Coronary artery (tissue), 2 donors: ENCODE measurements around the gene RNF212.
"Not testable (repeated sequence)": the region's sequence is repeated elsewhere in the genome, so short reads cannot be mapped to it uniquely, and the experiment has no call there.

Experiments used
- DNase-seq: peaks from one replicate; pipeline ENCODE4 v3.0.0-alpha.2; 2017; ENCODE audit warnings: low spot score
- H3K27ac ChIP-seq, 2 donors: fragments of 200-600 bp; sonication (generic); one replicate each; pipeline ENCODE4 v1.5.1; 2016 to 2019
- H3K4me3 ChIP-seq: fragments of 200-600 bp; sonication (generic); 2 replicates; pipeline ENCODE4 v1.5.1; 2016; ENCODE audit warnings: mild to moderate bottlenecking, moderate library complexity
- TF ChIP-seq, protein P1 (sequence below): fragments of 200-600 bp; sonication (generic); IDR thresholded peaks from one replicate; pipeline ENCODE4 v1.5.1; 2019; ENCODE audit warnings: antibody characterized with exemption

The RNF212 gene

GRCh38 chr4:1136048-1136447, 22.7 kb upstream of the RNF212 start:
- H3K27ac ChIP-seq, result no peak overlapping the region
- DNase-seq, result no peak
- no peak overlapping the region for H3K4me3 ChIP-seq
- TF ChIP-seq, protein P1, sequence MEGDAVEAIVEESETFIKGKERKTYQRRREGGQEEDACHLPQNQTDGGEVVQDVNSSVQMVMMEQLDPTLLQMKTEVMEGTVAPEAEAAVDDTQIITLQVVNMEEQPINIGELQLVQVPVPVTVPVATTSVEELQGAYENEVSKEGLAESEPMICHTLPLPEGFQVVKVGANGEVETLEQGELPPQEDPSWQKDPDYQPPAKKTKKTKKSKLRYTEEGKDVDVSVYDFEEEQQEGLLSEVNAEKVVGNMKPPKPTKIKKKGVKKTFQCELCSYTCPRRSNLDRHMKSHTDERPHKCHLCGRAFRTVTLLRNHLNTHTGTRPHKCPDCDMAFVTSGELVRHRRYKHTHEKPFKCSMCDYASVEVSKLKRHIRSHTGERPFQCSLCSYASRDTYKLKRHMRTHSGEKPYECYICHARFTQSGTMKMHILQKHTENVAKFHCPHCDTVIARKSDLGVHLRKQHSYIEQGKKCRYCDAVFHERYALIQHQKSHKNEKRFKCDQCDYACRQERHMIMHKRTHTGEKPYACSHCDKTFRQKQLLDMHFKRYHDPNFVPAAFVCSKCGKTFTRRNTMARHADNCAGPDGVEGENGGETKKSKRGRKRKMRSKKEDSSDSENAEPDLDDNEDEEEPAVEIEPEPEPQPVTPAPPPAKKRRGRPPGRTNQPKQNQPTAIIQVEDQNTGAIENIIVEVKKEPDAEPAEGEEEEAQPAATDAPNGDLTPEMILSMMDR, result no peak

- TF ChIP-seq, protein P1, result no peak
- H3K4me3 ChIP-seq, result no peak overlapping the region
- no peak for DNase-seq
- H3K27ac ChIP-seq, result no peak overlapping the region
These were observed 19.7 kb upstream of the RNF212 start for GRCh38 chr4:1133033-1133432.

DNA sequence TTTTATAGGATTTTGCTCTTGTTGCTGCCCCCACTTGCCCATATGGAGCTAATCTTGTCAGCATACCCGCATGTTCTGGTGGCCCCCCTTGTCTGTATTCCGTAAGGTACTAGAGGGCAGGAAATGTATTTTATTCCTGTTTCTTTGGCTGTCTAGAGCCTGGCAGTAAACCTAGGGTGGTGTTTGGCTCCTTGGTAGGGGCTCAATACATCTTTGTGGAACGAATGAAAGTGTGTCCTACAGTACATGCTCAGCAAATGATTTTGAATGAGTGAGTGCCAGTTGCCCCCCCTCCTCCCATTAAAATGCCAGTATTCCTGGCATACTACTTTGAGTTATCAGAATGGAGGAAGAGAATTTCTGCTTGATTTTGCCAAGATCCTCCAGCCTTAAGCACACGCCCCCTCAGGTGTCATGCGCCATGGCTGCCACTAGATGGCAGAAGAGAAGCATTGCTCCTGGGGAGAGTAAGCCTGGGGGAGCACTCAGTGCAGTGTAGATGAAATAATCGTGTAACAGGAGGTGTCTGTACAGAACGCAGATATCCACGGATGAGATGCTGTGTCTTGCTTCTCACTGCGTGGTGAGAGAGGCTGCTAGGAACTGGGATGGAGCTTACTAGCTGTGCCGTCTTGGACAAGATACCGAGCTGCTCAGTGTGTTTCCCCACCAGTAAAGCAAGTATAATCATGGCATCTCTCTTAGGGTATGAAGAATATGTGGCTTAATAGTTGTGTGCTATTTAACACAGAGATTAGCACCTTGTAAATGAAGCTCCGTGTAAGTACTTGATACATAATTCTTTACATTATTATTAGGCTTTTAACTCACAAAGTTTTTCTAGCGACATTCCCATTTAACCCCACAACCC, 17.2 kb upstream of the RNF212 start:
- H3K4me3 ChIP-seq, result no peak overlapping the region
- TF ChIP-seq, protein P1, result peak; percentile 98
- no peak overlapping the region for H3K27ac ChIP-seq
- DNase-seq, result no peak

DNA sequence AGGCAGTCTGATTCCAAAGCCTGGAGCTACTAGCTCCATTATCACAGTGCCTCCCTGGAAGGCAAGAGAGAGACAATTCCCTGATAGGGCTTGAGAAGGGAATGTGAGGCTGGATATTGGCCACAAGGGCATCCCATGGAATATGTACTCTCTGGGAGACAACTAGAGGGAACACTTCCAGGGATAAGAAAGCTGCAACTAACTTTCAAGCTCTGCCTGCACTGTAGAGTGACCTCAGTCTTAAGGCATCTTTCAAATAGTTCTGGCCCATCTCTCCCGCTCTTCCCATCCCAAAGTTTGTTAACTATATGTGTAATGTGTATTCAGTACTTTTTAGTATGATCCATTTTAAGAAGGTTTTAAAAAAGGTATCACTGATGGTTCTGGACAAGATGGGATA, 13.1 kb upstream of the RNF212 start:
- Histone ChIP-seq H3K4me3 (no peak overlapping the region), H3K27ac (no peak overlapping the region)
- no peak for DNase-seq
- TF ChIP-seq, protein P1, result no peak

GRCh38 chr4:1125466-1125865, 12.1 kb upstream of the RNF212 start:
- not testable (repeated sequence) for DNase-seq

GRCh38 chr4:1124818-1125217, 11.5 kb upstream of the RNF212 start:
- no peak for DNase-seq
- H3K4me3 ChIP-seq, result no peak overlapping the region
- no peak overlapping the region for H3K27ac ChIP-seq
- TF ChIP-seq, protein P1, result no peak

More at GRCh38 chr4:1125466-1125865, 12.1 kb upstream of the RNF212 start:
- H3K27ac ChIP-seq, H3K4me3 ChIP-seq: not testable (repeated sequence)

DNA sequence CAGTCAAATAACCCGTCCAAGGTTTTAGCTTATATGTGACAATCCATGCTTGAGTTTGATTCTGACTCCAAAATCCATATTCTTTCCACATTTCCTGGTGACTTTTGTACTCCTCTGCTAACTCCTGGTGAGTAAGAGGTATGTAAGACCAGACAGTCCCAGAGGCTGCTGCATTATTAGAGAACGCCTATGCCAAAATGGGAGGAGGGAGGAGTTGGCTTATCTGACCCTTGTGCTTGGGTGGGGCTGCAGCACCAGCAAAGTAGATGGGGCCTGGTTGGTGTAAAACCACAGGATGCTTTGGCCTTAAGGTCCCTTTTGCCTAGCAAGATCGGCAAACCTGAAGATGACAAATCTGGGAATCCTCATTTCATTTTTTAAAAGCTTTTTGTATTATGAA, 9.1 kb upstream of the RNF212 start:
- TF ChIP-seq, protein P1, result no peak

More for the DNA sequence above, 9.1 kb upstream of the RNF212 start:
- no peak overlapping the region for H3K4me3 ChIP-seq
- no peak overlapping the region for H3K27ac ChIP-seq
- DNase-seq, result no peak
